WTC11 (cell line): ENCODE measurements around the gene DISC1. TPM values are rescaled to one million over a fixed set of nuclear protein-coding genes. Genes with fewer than 3 reads are reported as not detected.

ENCODE experiments used
- ATAC-seq: fragments of 200-7000 bp; cut with Tn5 transposase; 2 replicates; pipeline ENCODE4 v1.10.0; 2021; ENCODE audit warnings: mild to moderate bottlenecking, moderate library complexity
- CTCF ChIA-PET: fragments of 300-600 bp; sonication (Branson Sonifier 250); formaldehyde crosslinking; loops from one replicate; lab custom pipeline; 2021; ENCODE audit warnings: antibody characterized with exemption; lab: Charles Lee
- POLR2A ChIA-PET: fragments of 350-600 bp; sonication (Branson Sonifier 250); formaldehyde crosslinking; loops from one replicate; lab custom pipeline; 2021; ENCODE audit warnings: antibody characterized with exemption; lab: Charles Lee
- DNase-seq: peaks from one replicate; pipeline ENCODE4 v3.0.0; 2021; ENCODE audit warnings: low spot score
- H3K27ac Mint-ChIP-seq: 2 replicates; pipeline ENCODE4 v1.8.0; 2021; ENCODE audit warnings: mixed read lengths
- H3K27me3 Mint-ChIP-seq: 2 replicates; pipeline ENCODE4 v1.8.0; 2021; ENCODE audit warnings: low read depth, mild to moderate bottlenecking, moderate library complexity, mixed read lengths
- H3K36me3 Mint-ChIP-seq: 2 replicates; pipeline ENCODE4 v1.8.0; 2021; ENCODE audit warnings: mixed read lengths
- H3K4me1 Mint-ChIP-seq: 2 replicates; pipeline ENCODE4 v1.8.0; 2022; ENCODE audit warnings: mixed read lengths
- H3K4me3 Mint-ChIP-seq: 2 replicates; pipeline ENCODE4 v1.8.0; 2021; ENCODE audit warnings: mild to moderate bottlenecking, moderate library complexity, mixed read lengths
- H3K9me3 Mint-ChIP-seq: 2 replicates; pipeline ENCODE4 v1.8.0; 2021; ENCODE audit warnings: mixed read lengths
- AR ChIP-seq: fragments of 250-450 bp; sonication (Bioruptor Pico); IDR thresholded peaks from 2 replicates; pipeline ENCODE4 v1.9.0; 2021; ENCODE audit warnings: mild to moderate bottlenecking
- ATF2 ChIP-seq: sonication (generic); formaldehyde crosslinking; IDR thresholded peaks from 2 replicates; pipeline ENCODE4 v1.8.1; 2022; ENCODE audit warnings: low read depth, missing genetic modification reagents, borderline replicate concordance
- E2F4 ChIP-seq: sonication (generic); formaldehyde crosslinking; IDR thresholded peaks from 2 replicates; pipeline ENCODE4 v1.8.1; 2022; ENCODE audit warnings: low read depth, mild to moderate bottlenecking, moderate library complexity, missing genetic modification reagents, borderline replicate concordance
- GABPB1 ChIP-seq: sonication (generic); formaldehyde crosslinking; IDR thresholded peaks from 2 replicates; pipeline ENCODE4 v1.8.1; 2023; ENCODE audit warnings: mild to moderate bottlenecking, missing genetic modification reagents
- HMGA2 ChIP-seq: fragments of 250-450 bp; sonication (Bioruptor Pico); IDR thresholded peaks from 2 replicates; pipeline ENCODE4 v1.4.0; 2021; ENCODE audit warnings: mild to moderate bottlenecking, moderate library complexity
- JAZF1 ChIP-seq: fragments of 250-450 bp; sonication (Bioruptor Pico); IDR thresholded peaks from 2 replicates; pipeline ENCODE4 v1.9.0; 2021; ENCODE audit warnings: moderate library complexity, mild to moderate bottlenecking, inconsistent platforms
- MAX ChIP-seq: sonication (generic); formaldehyde crosslinking; IDR thresholded peaks from 2 replicates; pipeline ENCODE4 v1.8.0; 2022; ENCODE audit warnings: mild to moderate bottlenecking, missing genetic modification reagents
- NFE2L1 ChIP-seq: sonication (generic); formaldehyde crosslinking; IDR thresholded peaks from 2 replicates; pipeline ENCODE4 v1.8.1; 2023; ENCODE audit warnings: missing genetic modification reagents
- NFYB ChIP-seq: sonication (generic); formaldehyde crosslinking; conservative IDR thresholded peaks from 2 replicates; pipeline ENCODE4 v1.8.0; 2022; ENCODE audit warnings: low read depth, missing genetic modification reagents
- NR2C2 ChIP-seq: sonication (generic); formaldehyde crosslinking; IDR thresholded peaks from 2 replicates; pipeline ENCODE4 v1.8.0; 2022; ENCODE audit warnings: mild to moderate bottlenecking, missing genetic modification reagents
- SMAD3 ChIP-seq: sonication (generic); formaldehyde crosslinking; IDR thresholded peaks from 2 replicates; pipeline ENCODE4 v1.8.0; 2022; ENCODE audit warnings: missing genetic modification reagents, mild to moderate bottlenecking, borderline replicate concordance
- TCF7 ChIP-seq: sonication (generic); formaldehyde crosslinking; IDR thresholded peaks from 2 replicates; pipeline ENCODE4 v1.8.0; 2022; ENCODE audit warnings: mild to moderate bottlenecking, low read depth, missing genetic modification reagents, moderate library complexity
- ZNF232 ChIP-seq: sonication (generic); formaldehyde crosslinking; IDR thresholded peaks from 2 replicates; pipeline ENCODE4 v1.8.0; 2022; ENCODE audit warnings: mild to moderate bottlenecking, missing genetic modification reagents
- ZNF423 ChIP-seq: fragments of 250-450 bp; sonication (Bioruptor Pico); IDR thresholded peaks from 2 replicates; pipeline ENCODE4 v2.1.2; 2022; ENCODE audit warnings: mild to moderate bottlenecking, moderate library complexity
- total RNA-seq: library from RNA; stranded (reverse); gene quantifications from 3 replicates; pipeline ENCODE4 v1.2.3, GENCODE V29; 2021
- TF ChIP-seq, protein P1 (sequence below): sonication (generic); formaldehyde crosslinking; IDR thresholded peaks from 2 replicates; pipeline ENCODE4 v1.8.1; 2022; ENCODE audit warnings: missing genetic modification reagents, borderline replicate concordance
- TF ChIP-seq, protein P2 (sequence below): fragments of 250-450 bp; sonication (Bioruptor Pico); IDR thresholded peaks from 2 replicates; pipeline ENCODE4 v1.9.0; 2021; ENCODE audit warnings: mild to moderate bottlenecking, borderline replicate concordance
- TF ChIP-seq, protein P3 (sequence below): fragments of 250-450 bp; sonication (Bioruptor Pico); IDR thresholded peaks from 2 replicates; pipeline ENCODE4 v1.9.0; 2021; ENCODE audit warnings: moderate library complexity, mild to moderate bottlenecking, inconsistent platforms, borderline replicate concordance

The DISC1 gene
- total RNA-seq, 1 experiment from 2014 or later = 5.5 TPM

DNA sequence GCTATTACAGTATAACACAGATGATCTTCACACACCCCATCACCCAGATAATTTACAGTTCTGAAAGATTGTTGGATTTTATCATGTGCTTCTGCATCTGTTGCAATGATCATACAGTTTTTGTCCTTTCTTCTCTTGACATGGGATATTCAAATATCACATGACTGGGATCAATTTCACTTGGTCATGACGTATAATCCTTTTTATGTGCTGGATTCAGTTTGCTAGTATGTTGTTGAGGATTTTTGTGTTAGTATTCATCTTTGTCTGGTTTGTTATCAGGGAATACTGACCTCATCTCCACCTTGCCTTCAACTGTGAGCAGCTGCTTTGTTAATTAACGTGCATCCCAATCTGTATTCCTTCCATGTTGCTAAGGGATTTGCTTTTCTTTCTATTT is 44.7 kb upstream of the DISC1 start:
- no peak for TF ChIP-seq TCF7
- no peak for TF ChIP-seq HMGA2 (CRISPR knock-in tag)
- no peak for TF ChIP-seq AR (CRISPR knock-in tag)
- no peak for TF ChIP-seq JAZF1 (CRISPR knock-in tag)
- no peak for TF ChIP-seq ZNF423
- TF ChIP-seq ATF2 (CRISPR knock-in tag) = no peak
- no peak for TF ChIP-seq NFE2L1 (CRISPR knock-in tag)
- no peak for TF ChIP-seq MAX
- no peak for TF ChIP-seq ZNF232 (CRISPR knock-in tag)
- TF ChIP-seq, protein P1, sequence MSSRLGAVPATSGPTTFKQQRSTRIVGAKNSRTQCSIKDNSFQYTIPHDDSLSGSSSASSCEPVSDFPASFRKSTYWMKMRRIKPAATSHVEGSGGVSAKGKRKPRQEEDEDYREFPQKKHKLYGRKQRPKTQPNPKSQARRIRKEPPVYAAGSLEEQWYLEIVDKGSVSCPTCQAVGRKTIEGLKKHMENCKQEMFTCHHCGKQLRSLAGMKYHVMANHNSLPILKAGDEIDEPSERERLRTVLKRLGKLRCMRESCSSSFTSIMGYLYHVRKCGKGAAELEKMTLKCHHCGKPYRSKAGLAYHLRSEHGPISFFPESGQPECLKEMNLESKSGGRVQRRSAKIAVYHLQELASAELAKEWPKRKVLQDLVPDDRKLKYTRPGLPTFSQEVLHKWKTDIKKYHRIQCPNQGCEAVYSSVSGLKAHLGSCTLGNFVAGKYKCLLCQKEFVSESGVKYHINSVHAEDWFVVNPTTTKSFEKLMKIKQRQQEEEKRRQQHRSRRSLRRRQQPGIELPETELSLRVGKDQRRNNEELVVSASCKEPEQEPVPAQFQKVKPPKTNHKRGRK (CRISPR knock-in tag) = no peak
- TF ChIP-seq, protein P2, sequence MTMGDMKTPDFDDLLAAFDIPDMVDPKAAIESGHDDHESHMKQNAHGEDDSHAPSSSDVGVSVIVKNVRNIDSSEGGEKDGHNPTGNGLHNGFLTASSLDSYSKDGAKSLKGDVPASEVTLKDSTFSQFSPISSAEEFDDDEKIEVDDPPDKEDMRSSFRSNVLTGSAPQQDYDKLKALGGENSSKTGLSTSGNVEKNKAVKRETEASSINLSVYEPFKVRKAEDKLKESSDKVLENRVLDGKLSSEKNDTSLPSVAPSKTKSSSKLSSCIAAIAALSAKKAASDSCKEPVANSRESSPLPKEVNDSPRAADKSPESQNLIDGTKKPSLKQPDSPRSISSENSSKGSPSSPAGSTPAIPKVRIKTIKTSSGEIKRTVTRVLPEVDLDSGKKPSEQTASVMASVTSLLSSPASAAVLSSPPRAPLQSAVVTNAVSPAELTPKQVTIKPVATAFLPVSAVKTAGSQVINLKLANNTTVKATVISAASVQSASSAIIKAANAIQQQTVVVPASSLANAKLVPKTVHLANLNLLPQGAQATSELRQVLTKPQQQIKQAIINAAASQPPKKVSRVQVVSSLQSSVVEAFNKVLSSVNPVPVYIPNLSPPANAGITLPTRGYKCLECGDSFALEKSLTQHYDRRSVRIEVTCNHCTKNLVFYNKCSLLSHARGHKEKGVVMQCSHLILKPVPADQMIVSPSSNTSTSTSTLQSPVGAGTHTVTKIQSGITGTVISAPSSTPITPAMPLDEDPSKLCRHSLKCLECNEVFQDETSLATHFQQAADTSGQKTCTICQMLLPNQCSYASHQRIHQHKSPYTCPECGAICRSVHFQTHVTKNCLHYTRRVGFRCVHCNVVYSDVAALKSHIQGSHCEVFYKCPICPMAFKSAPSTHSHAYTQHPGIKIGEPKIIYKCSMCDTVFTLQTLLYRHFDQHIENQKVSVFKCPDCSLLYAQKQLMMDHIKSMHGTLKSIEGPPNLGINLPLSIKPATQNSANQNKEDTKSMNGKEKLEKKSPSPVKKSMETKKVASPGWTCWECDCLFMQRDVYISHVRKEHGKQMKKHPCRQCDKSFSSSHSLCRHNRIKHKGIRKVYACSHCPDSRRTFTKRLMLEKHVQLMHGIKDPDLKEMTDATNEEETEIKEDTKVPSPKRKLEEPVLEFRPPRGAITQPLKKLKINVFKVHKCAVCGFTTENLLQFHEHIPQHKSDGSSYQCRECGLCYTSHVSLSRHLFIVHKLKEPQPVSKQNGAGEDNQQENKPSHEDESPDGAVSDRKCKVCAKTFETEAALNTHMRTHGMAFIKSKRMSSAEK (CRISPR knock-in tag) = no peak
- TF ChIP-seq SMAD3 (CRISPR knock-in tag) = no peak
- no peak for TF ChIP-seq GABPB1 (CRISPR knock-in tag)
- no peak for TF ChIP-seq NR2C2 (CRISPR knock-in tag)
- no peak for TF ChIP-seq E2F4
- TF ChIP-seq NFYB = no peak
- TF ChIP-seq, protein P3, sequence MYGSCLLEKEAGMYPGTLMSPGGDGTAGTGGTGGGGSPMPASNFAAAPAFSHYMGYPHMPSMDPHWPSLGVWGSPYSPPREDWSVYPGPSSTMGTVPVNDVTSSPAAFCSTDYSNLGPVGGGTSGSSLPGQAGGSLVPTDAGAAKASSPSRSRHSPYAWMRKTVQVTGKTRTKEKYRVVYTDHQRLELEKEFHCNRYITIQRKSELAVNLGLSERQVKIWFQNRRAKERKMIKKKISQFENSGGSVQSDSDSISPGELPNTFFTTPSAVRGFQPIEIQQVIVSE (CRISPR knock-in tag) = no peak
- POLR2A ChIA-PET = interaction anchor here (0.7 kb wide), 1 partner anchor 123 kb away, joined by 3 read pairs; no protein-coding TSS in a partner anchor
- DNase-seq (no peak), ATAC-seq (no peak)
- Mint-ChIP-seq H3K4me3 (no peak overlapping the region), H3K9me3 (no peaks in the 10 kb centered on the region), H3K36me3 (no peaks in the 10 kb centered on the region), H3K27ac (no peak overlapping the region), H3K27me3 (no peaks in the 10 kb centered on the region), H3K4me1 (no peaks in the 10 kb centered on the region)
- CTCF ChIA-PET = no interaction called here
